ENCODE results near the gene CNPY1. TPM values are rescaled to one million over a fixed set of nuclear protein-coding genes. Genes with fewer than 3 reads are reported as not detected.

CNPY1 gene
- total and polyA plus RNA-seq, 8 donors: 0.18 TPM; not detected in 7

- WGBS, 5 donors: 1 to 13% (median 6%) methylated on average over 15 to 98 of the region's 98 CpGs
- no peak for DNase-seq
- Histone ChIP-seq H3K36me3 (no peaks in the 10 kb centered on the region), H3K27ac (no peak overlapping the region), H3K9me3 (no peaks in the 10 kb centered on the region), H3K4me3 (peak overlapping the region; percentile 38 to 59 (median 50)), H3K4me1 (peaks cover 34 to 62% (median 52%) of the 10 kb centered on the region in 4 donors), H3K27me3 (peaks cover 69 to 97% (median 96%) of the 10 kb centered on the region in 3 donors)
- TF ChIP-seq POLR2AphosphoS5 (IDR thresholded peaks at IDR 0.05) (no peak), CTCF (IDR thresholded peaks at IDR 0.05) (no peak), EP300 (IDR thresholded peaks at IDR 0.05) (no peak), POLR2A (IDR thresholded peaks at IDR 0.05) (no peak)
- intact Hi-C loops (cut with DNase I; ENCODE audit: low total_unique reads): no loop called here
Measured at GRCh38 chr7:155457544-155458110, 88.7 kb downstream of the CNPY1 start.

DNA sequence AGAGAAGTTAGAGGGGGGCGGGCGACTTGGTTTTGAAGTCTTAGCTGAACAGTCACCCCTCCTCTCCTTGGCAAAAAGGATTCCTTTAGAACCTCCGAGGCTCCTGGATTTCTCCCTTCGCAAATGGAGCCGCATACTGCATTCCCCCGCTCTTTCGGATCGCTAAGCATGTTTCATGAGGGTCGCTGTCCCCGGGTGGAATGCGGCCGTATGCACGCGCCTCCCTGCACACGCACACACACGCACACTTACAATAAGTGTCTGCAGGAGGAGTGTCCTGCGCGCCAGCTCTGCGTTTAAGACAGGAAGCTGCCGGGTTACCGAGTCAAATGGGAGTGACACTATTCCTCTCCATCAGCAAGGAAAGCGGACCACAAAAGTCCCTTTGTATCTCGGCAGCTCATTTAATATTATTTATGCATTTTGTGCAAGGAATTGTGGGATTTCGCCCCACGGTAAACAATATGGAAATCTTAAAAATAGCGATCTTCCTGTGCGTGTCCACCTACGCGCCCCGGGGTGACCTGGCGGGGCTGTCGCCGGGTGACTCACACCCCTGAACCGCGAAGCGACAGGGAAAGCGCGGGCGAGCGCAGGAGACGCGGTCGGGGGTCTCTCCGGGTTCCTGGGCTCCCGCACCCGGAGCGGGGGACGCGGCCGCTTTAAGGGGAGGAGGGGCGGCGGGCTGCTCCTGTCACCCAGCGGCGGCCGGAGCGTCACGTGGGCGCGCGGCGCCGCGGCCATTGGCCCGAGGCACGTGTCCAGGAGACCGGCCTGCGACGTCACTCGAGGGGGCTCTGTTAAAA is 89.4 kb downstream of the CNPY1 start:
- 2 to 6% (median 4%) methylated on average over 41 to 69 of the region's 69 CpGs for WGBS, 5 donors
- no peak overlapping the region for H3K27ac ChIP-seq
- TF ChIP-seq CTCF (IDR thresholded peaks at IDR 0.05) (no peak), POLR2AphosphoS5 (IDR thresholded peaks at IDR 0.05) (no peak), EP300 (IDR thresholded peaks at IDR 0.05) (no peak), POLR2A (IDR thresholded peaks at IDR 0.05) (no peak)

DNA sequence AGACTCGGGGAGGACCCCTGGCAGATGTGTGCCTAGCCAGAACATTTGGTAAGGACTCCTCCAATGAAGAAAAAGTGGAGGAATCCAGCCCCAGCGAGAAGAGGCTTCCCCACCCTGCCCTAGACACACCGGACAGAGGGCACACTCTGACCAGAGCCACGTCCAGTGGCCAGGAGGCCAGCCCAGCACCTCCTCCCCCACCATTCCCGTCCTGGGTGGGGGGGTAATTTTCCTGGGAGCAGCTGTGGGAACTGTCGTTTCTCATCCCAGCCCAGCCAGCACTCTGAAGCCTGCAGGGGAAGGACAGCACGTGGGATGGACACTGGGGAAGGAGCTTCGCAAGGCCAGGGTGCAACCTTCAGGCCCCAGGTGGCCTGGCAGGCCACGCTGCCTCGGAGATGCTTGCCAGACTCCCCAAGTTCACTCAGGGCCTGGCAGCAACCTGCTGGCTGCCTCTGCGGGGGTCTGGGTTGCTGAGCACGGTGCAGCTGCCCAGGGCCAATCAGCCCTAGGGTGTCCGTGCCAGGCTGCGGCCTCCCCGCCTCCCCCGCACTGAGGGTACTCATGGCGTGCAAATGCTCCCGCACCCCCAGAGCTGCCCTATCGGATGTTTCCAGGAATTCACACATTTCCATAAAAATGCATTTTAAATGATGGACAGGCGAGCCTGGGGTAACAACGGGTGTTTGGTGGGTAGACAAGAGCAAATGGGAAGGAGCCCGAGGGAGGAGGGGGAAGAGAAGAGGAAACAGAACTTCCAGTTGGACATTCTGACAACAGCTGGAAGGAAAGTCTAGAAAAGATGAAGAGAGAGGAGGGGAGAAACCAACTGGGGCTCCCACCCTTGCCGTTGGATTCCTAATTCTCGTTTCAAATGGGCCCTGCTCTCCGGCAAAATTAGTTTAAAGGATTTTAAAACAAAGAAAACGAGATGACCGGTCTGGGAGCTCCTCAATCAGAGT is 90.3 kb downstream of the CNPY1 start:
- Histone ChIP-seq H3K9me3 (no peaks in the 10 kb centered on the region), H3K4me1 (peaks cover 34 to 67% (median 52%) of the 10 kb centered on the region in 4 donors), H3K36me3 (no peaks in the 10 kb centered on the region), H3K4me3 (peak overlapping the region in 3 of 4 donors; percentile 47 to 59 (median 54)), H3K27ac (no peak overlapping the region), H3K27me3 (peaks cover 65 to 97% (median 95%) of the 10 kb centered on the region in 3 donors)
- DNase-seq: no peak
- WGBS, 5 donors: 7 to 10% (median 8%) methylated on average over 21 to 27 of the region's 27 CpGs
- no peak for TF ChIP-seq POLR2A (IDR thresholded peaks at IDR 0.05)
- TF ChIP-seq EP300 (IDR thresholded peaks at IDR 0.05): no peak
- no peak for TF ChIP-seq POLR2AphosphoS5 (IDR thresholded peaks at IDR 0.05)
- TF ChIP-seq CTCF (IDR thresholded peaks at IDR 0.05): no peak
- intact Hi-C loops (cut with DNase I; ENCODE audit: low total_unique reads): no loop called here

More for the DNA sequence above, 89.4 kb downstream of the CNPY1 start:
- peak; percentile 42 to 90 for DNase-seq
- intact Hi-C loops (cut with DNase I; ENCODE audit: low total_unique reads): no loop called here
- H3K4me1 ChIP-seq: peaks cover 34 to 62% (median 52%) of the 10 kb centered on the region in 4 donors
- peak overlapping the region; percentile 38 to 59 (median 50) for H3K4me3 ChIP-seq
- no peaks in the 10 kb centered on the region for H3K36me3 ChIP-seq
- H3K27me3 ChIP-seq: peaks cover 65 to 97% (median 95%) of the 10 kb centered on the region in 3 donors
- H3K9me3 ChIP-seq: no peaks in the 10 kb centered on the region

All from stomach (tissue), 9 donors.